Measurements from ENCODE around the gene SMC5. TPM values are rescaled to one million over a fixed set of nuclear protein-coding genes. Genes with fewer than 3 reads are reported as not detected.
A peak's percentile ranks its signal among the peaks of the same experiment; 100 is the strongest.

Gene SMC5
- total and polyA plus RNA-seq, 2 of the 13 experiments (the other 11 are each of a cell fraction or from before 2014, with no cell fraction given), result 7.2 to 26.7 TPM

DNA sequence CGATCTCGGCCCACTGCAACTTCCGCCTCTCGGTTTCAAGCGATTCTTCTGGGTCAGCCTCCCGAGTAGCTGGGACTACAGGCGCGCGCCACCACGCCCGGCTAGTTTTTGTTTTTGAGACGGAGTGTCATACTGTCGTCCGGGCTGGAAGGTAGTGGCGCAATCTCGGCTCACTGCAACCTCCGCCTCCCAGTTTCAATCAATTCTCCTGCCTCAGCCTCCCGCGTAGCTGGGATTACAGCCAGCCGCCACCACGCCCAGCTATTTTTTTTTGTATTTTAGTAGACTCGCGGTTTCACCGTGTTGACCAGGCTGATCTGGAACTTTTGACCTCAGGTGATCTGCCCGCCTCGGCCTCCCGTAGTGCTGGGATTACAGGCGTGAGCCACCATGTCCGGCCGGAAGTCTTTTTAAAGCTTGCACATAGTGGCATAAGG, 1.2 kb downstream of the SMC5 start (continued):
- no peak for TF ChIP-seq KLF15 (CRISPR knock-in tag; IDR thresholded peaks at IDR 0.05; ENCODE audit: borderline replicate concordance)
- TF ChIP-seq, protein P1, sequence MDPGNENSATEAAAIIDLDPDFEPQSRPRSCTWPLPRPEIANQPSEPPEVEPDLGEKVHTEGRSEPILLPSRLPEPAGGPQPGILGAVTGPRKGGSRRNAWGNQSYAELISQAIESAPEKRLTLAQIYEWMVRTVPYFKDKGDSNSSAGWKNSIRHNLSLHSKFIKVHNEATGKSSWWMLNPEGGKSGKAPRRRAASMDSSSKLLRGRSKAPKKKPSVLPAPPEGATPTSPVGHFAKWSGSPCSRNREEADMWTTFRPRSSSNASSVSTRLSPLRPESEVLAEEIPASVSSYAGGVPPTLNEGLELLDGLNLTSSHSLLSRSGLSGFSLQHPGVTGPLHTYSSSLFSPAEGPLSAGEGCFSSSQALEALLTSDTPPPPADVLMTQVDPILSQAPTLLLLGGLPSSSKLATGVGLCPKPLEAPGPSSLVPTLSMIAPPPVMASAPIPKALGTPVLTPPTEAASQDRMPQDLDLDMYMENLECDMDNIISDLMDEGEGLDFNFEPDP (CRISPR knock-in tag; conservative IDR thresholded peaks at IDR 0.05), result no peak
- TF ChIP-seq, protein P2, sequence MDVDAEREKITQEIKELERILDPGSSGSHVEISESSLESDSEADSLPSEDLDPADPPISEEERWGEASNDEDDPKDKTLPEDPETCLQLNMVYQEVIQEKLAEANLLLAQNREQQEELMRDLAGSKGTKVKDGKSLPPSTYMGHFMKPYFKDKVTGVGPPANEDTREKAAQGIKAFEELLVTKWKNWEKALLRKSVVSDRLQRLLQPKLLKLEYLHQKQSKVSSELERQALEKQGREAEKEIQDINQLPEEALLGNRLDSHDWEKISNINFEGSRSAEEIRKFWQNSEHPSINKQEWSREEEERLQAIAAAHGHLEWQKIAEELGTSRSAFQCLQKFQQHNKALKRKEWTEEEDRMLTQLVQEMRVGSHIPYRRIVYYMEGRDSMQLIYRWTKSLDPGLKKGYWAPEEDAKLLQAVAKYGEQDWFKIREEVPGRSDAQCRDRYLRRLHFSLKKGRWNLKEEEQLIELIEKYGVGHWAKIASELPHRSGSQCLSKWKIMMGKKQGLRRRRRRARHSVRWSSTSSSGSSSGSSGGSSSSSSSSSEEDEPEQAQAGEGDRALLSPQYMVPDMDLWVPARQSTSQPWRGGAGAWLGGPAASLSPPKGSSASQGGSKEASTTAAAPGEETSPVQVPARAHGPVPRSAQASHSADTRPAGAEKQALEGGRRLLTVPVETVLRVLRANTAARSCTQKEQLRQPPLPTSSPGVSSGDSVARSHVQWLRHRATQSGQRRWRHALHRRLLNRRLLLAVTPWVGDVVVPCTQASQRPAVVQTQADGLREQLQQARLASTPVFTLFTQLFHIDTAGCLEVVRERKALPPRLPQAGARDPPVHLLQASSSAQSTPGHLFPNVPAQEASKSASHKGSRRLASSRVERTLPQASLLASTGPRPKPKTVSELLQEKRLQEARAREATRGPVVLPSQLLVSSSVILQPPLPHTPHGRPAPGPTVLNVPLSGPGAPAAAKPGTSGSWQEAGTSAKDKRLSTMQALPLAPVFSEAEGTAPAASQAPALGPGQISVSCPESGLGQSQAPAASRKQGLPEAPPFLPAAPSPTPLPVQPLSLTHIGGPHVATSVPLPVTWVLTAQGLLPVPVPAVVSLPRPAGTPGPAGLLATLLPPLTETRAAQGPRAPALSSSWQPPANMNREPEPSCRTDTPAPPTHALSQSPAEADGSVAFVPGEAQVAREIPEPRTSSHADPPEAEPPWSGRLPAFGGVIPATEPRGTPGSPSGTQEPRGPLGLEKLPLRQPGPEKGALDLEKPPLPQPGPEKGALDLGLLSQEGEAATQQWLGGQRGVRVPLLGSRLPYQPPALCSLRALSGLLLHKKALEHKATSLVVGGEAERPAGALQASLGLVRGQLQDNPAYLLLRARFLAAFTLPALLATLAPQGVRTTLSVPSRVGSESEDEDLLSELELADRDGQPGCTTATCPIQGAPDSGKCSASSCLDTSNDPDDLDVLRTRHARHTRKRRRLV (CRISPR knock-in tag; IDR thresholded peaks at IDR 0.05), result no peak
- TF ChIP-seq, protein P3, sequence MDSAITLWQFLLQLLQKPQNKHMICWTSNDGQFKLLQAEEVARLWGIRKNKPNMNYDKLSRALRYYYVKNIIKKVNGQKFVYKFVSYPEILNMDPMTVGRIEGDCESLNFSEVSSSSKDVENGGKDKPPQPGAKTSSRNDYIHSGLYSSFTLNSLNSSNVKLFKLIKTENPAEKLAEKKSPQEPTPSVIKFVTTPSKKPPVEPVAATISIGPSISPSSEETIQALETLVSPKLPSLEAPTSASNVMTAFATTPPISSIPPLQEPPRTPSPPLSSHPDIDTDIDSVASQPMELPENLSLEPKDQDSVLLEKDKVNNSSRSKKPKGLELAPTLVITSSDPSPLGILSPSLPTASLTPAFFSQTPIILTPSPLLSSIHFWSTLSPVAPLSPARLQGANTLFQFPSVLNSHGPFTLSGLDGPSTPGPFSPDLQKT (CRISPR knock-in tag; IDR thresholded peaks at IDR 0.05; ENCODE audit: borderline replicate concordance), result no peak
- 0 out of 2 replicates have a peak, but pooled peaks have one; percentile 35 for TF ChIP-seq ZNF296 (CRISPR knock-in tag; conservative IDR thresholded peaks at IDR 0.05)
- no peak for TF ChIP-seq PCBP2 (optimal IDR thresholded peaks at IDR 0.05; ENCODE audit: low read depth, low read length, poor library complexity, severe bottlenecking)
- no peak for TF ChIP-seq SUZ12 (IDR thresholded peaks at IDR 0.05; ENCODE audit: low read depth, low read length)
- TF ChIP-seq, protein P4, sequence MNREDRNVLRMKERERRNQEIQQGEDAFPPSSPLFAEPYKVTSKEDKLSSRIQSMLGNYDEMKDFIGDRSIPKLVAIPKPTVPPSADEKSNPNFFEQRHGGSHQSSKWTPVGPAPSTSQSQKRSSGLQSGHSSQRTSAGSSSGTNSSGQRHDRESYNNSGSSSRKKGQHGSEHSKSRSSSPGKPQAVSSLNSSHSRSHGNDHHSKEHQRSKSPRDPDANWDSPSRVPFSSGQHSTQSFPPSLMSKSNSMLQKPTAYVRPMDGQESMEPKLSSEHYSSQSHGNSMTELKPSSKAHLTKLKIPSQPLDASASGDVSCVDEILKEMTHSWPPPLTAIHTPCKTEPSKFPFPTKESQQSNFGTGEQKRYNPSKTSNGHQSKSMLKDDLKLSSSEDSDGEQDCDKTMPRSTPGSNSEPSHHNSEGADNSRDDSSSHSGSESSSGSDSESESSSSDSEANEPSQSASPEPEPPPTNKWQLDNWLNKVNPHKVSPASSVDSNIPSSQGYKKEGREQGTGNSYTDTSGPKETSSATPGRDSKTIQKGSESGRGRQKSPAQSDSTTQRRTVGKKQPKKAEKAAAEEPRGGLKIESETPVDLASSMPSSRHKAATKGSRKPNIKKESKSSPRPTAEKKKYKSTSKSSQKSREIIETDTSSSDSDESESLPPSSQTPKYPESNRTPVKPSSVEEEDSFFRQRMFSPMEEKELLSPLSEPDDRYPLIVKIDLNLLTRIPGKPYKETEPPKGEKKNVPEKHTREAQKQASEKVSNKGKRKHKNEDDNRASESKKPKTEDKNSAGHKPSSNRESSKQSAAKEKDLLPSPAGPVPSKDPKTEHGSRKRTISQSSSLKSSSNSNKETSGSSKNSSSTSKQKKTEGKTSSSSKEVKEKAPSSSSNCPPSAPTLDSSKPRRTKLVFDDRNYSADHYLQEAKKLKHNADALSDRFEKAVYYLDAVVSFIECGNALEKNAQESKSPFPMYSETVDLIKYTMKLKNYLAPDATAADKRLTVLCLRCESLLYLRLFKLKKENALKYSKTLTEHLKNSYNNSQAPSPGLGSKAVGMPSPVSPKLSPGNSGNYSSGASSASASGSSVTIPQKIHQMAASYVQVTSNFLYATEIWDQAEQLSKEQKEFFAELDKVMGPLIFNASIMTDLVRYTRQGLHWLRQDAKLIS (CRISPR knock-in tag; IDR thresholded peaks at IDR 0.05), result no peak
- TF ChIP-seq, protein P5, sequence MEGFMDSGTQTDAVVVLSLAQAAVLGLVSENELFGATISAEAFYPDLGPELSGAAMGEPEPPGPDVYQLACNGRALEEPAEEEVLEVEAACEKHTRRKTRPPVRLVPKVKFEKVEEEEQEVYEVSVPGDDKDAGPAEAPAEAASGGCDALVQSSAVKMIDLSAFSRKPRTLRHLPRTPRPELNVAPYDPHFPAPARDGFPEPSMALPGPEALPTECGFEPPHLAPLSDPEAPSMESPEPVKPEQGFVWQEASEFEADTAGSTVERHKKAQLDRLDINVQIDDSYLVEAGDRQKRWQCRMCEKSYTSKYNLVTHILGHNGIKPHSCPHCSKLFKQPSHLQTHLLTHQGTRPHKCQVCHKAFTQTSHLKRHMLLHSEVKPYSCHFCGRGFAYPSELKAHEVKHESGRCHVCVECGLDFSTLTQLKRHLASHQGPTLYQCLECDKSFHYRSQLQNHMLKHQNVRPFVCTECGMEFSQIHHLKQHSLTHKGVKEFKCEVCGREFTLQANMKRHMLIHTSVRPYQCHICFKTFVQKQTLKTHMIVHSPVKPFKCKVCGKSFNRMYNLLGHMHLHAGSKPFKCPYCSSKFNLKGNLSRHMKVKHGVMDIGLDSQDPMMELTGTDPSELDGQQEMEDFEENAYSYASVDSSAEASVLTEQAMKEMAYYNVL (CRISPR knock-in tag; IDR thresholded peaks at IDR 0.05; ENCODE audit: borderline replicate concordance), result no peak
- no peak for TF ChIP-seq IRX3 (CRISPR knock-in tag; IDR thresholded peaks at IDR 0.05; ENCODE audit: borderline replicate concordance, low read depth)
- TF ChIP-seq, protein P6, sequence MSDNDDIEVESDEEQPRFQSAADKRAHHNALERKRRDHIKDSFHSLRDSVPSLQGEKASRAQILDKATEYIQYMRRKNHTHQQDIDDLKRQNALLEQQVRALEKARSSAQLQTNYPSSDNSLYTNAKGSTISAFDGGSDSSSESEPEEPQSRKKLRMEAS (IDR thresholded peaks at IDR 0.05), result no peak
- TF ChIP-seq PHB2 (IDR thresholded peaks at IDR 0.05; ENCODE audit: partially characterized antibody), result no peak
- TF ChIP-seq ZNF678 (CRISPR knock-in tag; IDR thresholded peaks at IDR 0.05), result no peak
- no peak for TF ChIP-seq ATRX (CRISPR knock-in tag; IDR thresholded peaks at IDR 0.05; ENCODE audit: borderline replicate concordance)

Measured in HepG2 (cell line).